Suprapubic skin (tissue), 4 donors: Measurements from ENCODE around the gene MCUR1.

ENCODE experiments used
- EP300 ChIP-seq: sonication (generic); formaldehyde crosslinking; IDR thresholded peaks from one replicate; pipeline ENCODE4 v1.6.1; 2017; ENCODE audit warnings: antibody characterized with exemption
- POLR2A ChIP-seq, 2 donors: fragments of 450-650 bp; IDR thresholded peaks; one replicate each; pipeline ENCODE4 v1.6.1; 2017; ENCODE audit warnings: antibody characterized with exemption in 2 of 2, mild to moderate bottlenecking in 2 of 2, moderate library complexity in 2 of 2
- POLR2AphosphoS5 ChIP-seq, 3 donors: sonication (generic); formaldehyde crosslinking; IDR thresholded peaks; one replicate each; pipeline ENCODE4 v1.6.1; 2017; ENCODE audit warnings: antibody characterized with exemption in 3 of 3
- TF ChIP-seq, protein P1 (sequence below), 2 donors: fragments of 200-600 bp in 1 of 2; fragments of 450-650 bp in 1 of 2; sonication (generic) in 1 of 2; IDR thresholded peaks; one replicate each; pipeline ENCODE4 v1.5.1; 2016 to 2019; ENCODE audit warnings: antibody characterized with exemption in 2 of 2, mild to moderate bottlenecking in 1 of 2, moderate library complexity in 1 of 2

DNA sequence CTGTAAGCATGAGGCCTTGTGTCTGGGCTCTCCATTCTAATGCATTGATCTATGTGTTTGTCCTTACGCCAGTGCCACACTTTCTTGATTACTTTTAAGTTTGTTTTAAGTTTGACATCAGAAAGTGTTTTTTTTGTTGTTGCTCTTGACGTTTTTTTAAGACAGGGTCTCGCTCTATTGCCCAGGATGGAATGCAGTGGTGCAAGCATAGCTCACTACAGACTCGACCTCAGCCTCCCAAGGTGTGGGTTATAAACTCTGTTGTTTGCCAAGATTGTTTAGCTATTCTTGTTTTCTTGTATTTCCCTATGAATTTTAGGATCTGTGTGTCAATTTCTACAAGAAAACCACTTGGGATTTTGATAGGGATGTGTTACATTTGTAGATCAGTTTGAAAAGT is 5.6 kb downstream of the MCUR1 start:
- TF ChIP-seq POLR2AphosphoS5 (IDR thresholded peaks at IDR 0.05) (no peak), POLR2A (IDR thresholded peaks at IDR 0.05) (no peak), EP300 (no peak)
- TF ChIP-seq, protein P1, sequence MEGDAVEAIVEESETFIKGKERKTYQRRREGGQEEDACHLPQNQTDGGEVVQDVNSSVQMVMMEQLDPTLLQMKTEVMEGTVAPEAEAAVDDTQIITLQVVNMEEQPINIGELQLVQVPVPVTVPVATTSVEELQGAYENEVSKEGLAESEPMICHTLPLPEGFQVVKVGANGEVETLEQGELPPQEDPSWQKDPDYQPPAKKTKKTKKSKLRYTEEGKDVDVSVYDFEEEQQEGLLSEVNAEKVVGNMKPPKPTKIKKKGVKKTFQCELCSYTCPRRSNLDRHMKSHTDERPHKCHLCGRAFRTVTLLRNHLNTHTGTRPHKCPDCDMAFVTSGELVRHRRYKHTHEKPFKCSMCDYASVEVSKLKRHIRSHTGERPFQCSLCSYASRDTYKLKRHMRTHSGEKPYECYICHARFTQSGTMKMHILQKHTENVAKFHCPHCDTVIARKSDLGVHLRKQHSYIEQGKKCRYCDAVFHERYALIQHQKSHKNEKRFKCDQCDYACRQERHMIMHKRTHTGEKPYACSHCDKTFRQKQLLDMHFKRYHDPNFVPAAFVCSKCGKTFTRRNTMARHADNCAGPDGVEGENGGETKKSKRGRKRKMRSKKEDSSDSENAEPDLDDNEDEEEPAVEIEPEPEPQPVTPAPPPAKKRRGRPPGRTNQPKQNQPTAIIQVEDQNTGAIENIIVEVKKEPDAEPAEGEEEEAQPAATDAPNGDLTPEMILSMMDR (IDR thresholded peaks at IDR 0.05), result no peak
